Glomerular visceral epithelial cell (primary cell): ENCODE data around the gene USP9X.
"Not testable (repeated sequence)": the region's sequence is repeated elsewhere in the genome, so short reads cannot be mapped to it uniquely, and the experiment has no call there.

Experiments
- DNase-seq: peaks from one replicate; pipeline ENCODE4 v3.0.0-alpha.2; 2016; ENCODE audit errors: extremely low spot score

The USP9X gene

DNA sequence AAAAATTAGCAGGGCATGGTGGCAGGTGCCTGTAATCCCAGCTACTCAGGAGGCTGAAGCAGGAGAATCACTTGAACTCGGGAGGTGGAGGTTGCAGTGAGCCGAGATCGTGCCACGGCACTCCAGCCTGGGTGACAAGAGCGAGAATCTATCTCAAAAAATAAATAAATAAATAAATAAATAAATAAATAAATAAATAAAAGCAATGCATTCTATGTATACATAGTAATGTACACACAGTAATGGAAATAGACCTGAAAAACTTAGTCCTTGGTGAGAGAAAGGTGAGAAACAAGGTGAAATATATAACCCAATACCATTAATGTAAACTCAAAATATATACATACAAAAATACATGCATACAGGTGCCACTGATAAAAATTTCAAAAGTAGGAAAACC is 197.1 kb downstream of the USP9X start:
- not testable (repeated sequence) for DNase-seq

DNA sequence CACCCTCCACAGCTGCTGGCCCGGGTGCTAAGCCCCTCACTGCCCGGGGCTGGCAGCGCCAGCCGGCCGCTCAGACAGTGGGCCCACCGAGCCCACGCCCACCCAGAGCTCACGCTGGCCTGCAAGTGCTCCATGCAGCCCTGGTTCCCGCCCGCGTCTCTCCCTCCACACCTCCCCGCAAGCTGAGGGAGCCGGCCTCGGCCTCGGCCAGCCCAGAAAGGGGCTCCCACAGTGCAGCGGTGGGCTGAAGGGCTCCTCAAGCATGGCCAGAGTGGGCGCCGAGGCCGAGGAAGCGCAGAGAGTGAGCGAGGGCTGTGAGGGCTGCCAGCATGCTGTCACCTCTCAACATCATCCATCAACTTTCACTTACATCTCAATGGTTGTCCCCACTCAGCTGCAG is 200.7 kb downstream of the USP9X start:
- not testable (repeated sequence) for DNase-seq
